Activated naive CD4-positive, alpha-beta T cell (primary cell): ENCODE results near the gene HADHB.
A peak's percentile ranks its signal among the peaks of the same experiment; 100 is the strongest.
"Not testable (repeated sequence)": the region's sequence is repeated elsewhere in the genome, so short reads cannot be mapped to it uniquely, and the experiment has no call there.

Experiments
- DNase-seq, 4 experiments: peaks; one replicate each; lab custom pipeline; 2025; lab: John Stamatoyannopoulos, UW

The HADHB gene

GRCh38 chr2:26330114-26330549 lies 85.4 kb downstream of the HADHB start:
- DNase-seq, result peak; percentile 30 to 79 (median 66)

- DNase-seq, result no peak
Measured at GRCh38 chr2:26330604-26331003, 85.9 kb downstream of the HADHB start.

- DNase-seq, result not testable (repeated sequence)
Measured at GRCh38 chr2:26331321-26331720, 86.6 kb downstream of the HADHB start.

- DNase-seq, result no peak
Measured at GRCh38 chr2:26333293-26333692, 88.6 kb downstream of the HADHB start.

- no peak for DNase-seq
Measured at GRCh38 chr2:26335231-26335630, 90.5 kb downstream of the HADHB start.

- DNase-seq, result no peak
Measured at GRCh38 chr2:26336719-26337118, 92.0 kb downstream of the HADHB start.

GRCh38 chr2:26337298-26337697 lies 92.6 kb downstream of the HADHB start:
- DNase-seq, result no peak
